ENCODE results near the gene MYRIP.

DNA sequence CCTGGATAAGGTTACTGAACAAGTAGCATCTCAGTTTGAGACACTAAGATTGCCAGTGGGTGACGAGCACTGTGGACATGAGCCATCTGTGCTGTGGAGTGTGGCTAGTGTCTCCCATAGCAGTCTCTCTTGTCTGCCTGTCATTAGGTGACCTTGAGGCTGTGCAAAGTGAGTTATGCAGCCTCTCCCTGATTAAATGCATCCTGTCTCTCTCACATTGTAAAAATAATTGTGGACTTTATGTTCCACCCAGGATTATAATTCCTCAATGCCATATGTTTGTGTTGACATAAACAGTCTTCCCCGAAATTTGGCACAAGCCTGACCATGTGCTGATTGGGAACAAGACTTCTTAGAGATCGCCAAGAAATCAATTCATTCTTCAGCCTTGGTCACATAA is 168.9 kb downstream of the MYRIP start:
- TF ChIP-seq CTCF (IDR thresholded peaks at IDR 0.05) (no peak), POLR2A (IDR thresholded peaks at IDR 0.05) (no peak)
